ENCODE data around the gene GNAT3.

The GNAT3 gene

GRCh38 chr7:80476035-80476434 is 35.8 kb downstream of the GNAT3 start:
- Histone ChIP-seq H4K91ac (ENCODE audit: low read depth, low read length, poor library complexity) (no peak overlapping the region), H2BK12ac (ENCODE audit: low read length) (no peak overlapping the region), H2BK15ac (ENCODE audit: low read length) (no peak overlapping the region), H3K27me3 (ENCODE audit: control insufficient read depth in 3 of 3, insufficient read depth in 3 of 3, low read depth in 1 of 3, low read length in 3 of 3) (peaks cover 0 to 3% (median 0%) of the 10 kb centered on the region in 3 experiments), H4K8ac (ENCODE audit: low read depth, low read length) (no peak overlapping the region), H3K9me3 (replicated peaks in 1 of 2; ENCODE audit: control insufficient read depth in 2 of 2, insufficient read depth in 1 of 2, low read depth in 1 of 2, low read length in 2 of 2) (no peaks in the 10 kb centered on the region), H3K18ac (ENCODE audit: low read length) (no peak overlapping the region), H2BK5ac (ENCODE audit: low read length) (no peak overlapping the region), H3K36me3 (replicated peaks in 1 of 2; ENCODE audit: control insufficient read depth in 2 of 2, insufficient read depth in 2 of 2, low read length in 2 of 2) (no peaks in the 10 kb centered on the region), H3K4me3 (ENCODE audit: low read length in 2 of 2) (no peak overlapping the region), H3K14ac (ENCODE audit: low read length) (no peak overlapping the region), H3K4ac (ENCODE audit: low read length) (no peak overlapping the region), H3K9ac (ENCODE audit: low read depth, low read length, poor library complexity) (no peak overlapping the region), H2AFZ (ENCODE audit: low read length) (no peak overlapping the region), H3K4me1 (ENCODE audit: control insufficient read depth in 2 of 2, insufficient read depth in 1 of 2, low read depth in 1 of 2, low read length in 2 of 2) (no peaks in the 10 kb centered on the region), H2BK120ac (ENCODE audit: low read depth, low read length) (no peak overlapping the region), H3K79me1 (ENCODE audit: low read depth, low read length) (no peaks in the 10 kb centered on the region), H3K4me2 (ENCODE audit: insufficient read depth, low read length, poor library complexity, severe bottlenecking) (no peak overlapping the region), H3K27ac (replicated peaks; ENCODE audit: low read length) (no peak overlapping the region), H2AK5ac (ENCODE audit: low read depth, low read length) (no peak overlapping the region), H3K23ac (ENCODE audit: low read depth, low read length, poor library complexity) (no peak overlapping the region)
- WGBS, 2 donors (ENCODE audit: extremely low coverage in 2 of 2, insufficient read length in 2 of 2, insufficient replicate concordance in 1 of 2): no CpG with 5 or more reads among the region's 1 CpG
- DNase-seq (ENCODE audit: low spot score): no peak

GRCh38 chr7:80475383-80475782 is 36.5 kb downstream of the GNAT3 start:
- H3K23ac ChIP-seq (ENCODE audit: low read depth, low read length, poor library complexity): no peak overlapping the region
- H3K9ac ChIP-seq (ENCODE audit: low read depth, low read length, poor library complexity): no peak overlapping the region
- no peak overlapping the region for H2BK15ac ChIP-seq (ENCODE audit: low read length)
- no peak overlapping the region for H2AK5ac ChIP-seq (ENCODE audit: low read depth, low read length)
- H2BK12ac ChIP-seq (ENCODE audit: low read length): no peak overlapping the region
- H3K4me2 ChIP-seq (ENCODE audit: insufficient read depth, low read length, poor library complexity, severe bottlenecking): no peak overlapping the region
- H3K36me3 ChIP-seq (replicated peaks in 1 of 2; ENCODE audit: control insufficient read depth in 2 of 2, insufficient read depth in 2 of 2, low read length in 2 of 2): no peaks in the 10 kb centered on the region
- peaks cover 0 to 3% (median 0%) of the 10 kb centered on the region in 3 experiments for H3K27me3 ChIP-seq (ENCODE audit: control insufficient read depth in 3 of 3, insufficient read depth in 3 of 3, low read depth in 1 of 3, low read length in 3 of 3)
- H4K91ac ChIP-seq (ENCODE audit: low read depth, low read length, poor library complexity): no peak overlapping the region
- H2BK120ac ChIP-seq (ENCODE audit: low read depth, low read length): no peak overlapping the region
- no peak overlapping the region for H2AFZ ChIP-seq (ENCODE audit: low read length)
- H3K27ac ChIP-seq (replicated peaks; ENCODE audit: low read length): no peak overlapping the region
- no peak overlapping the region for H3K18ac ChIP-seq (ENCODE audit: low read length)
- no CpG with 5 or more reads among the region's 3 CpGs for whole genome bisulfite sequencing, 2 donors (ENCODE audit: extremely low coverage in 2 of 2, insufficient read length in 2 of 2, insufficient replicate concordance in 1 of 2)
- H3K4me1 ChIP-seq (ENCODE audit: control insufficient read depth in 2 of 2, insufficient read depth in 1 of 2, low read depth in 1 of 2, low read length in 2 of 2): no peaks in the 10 kb centered on the region
- H2BK5ac ChIP-seq (ENCODE audit: low read length): no peak overlapping the region
- H3K9me3 ChIP-seq (replicated peaks in 1 of 2; ENCODE audit: control insufficient read depth in 2 of 2, insufficient read depth in 1 of 2, low read depth in 1 of 2, low read length in 2 of 2): no peaks in the 10 kb centered on the region
- H3K79me1 ChIP-seq (ENCODE audit: low read depth, low read length): no peaks in the 10 kb centered on the region
- H3K4ac ChIP-seq (ENCODE audit: low read length): no peak overlapping the region
- no peak overlapping the region for H4K8ac ChIP-seq (ENCODE audit: low read depth, low read length)
- no peak for DNase-seq (ENCODE audit: low spot score)
- H3K4me3 ChIP-seq (ENCODE audit: low read length in 2 of 2): no peak overlapping the region
- no peak overlapping the region for H3K14ac ChIP-seq (ENCODE audit: low read length)

GRCh38 chr7:80473751-80474150 is 38.1 kb downstream of the GNAT3 start:
- Histone ChIP-seq H3K27me3 (ENCODE audit: control insufficient read depth in 3 of 3, insufficient read depth in 3 of 3, low read depth in 1 of 3, low read length in 3 of 3) (peaks cover 0 to 3% (median 0%) of the 10 kb centered on the region in 3 experiments), H3K9me3 (replicated peaks in 1 of 2; ENCODE audit: control insufficient read depth in 2 of 2, insufficient read depth in 1 of 2, low read depth in 1 of 2, low read length in 2 of 2) (no peaks in the 10 kb centered on the region), H2BK12ac (ENCODE audit: low read length) (no peak overlapping the region), H3K36me3 (replicated peaks in 1 of 2; ENCODE audit: control insufficient read depth in 2 of 2, insufficient read depth in 2 of 2, low read length in 2 of 2) (no peaks in the 10 kb centered on the region), H2AFZ (ENCODE audit: low read length) (no peak overlapping the region), H3K23ac (ENCODE audit: low read depth, low read length, poor library complexity) (no peak overlapping the region), H3K4me3 (ENCODE audit: low read length in 2 of 2) (no peak overlapping the region), H3K79me1 (ENCODE audit: low read depth, low read length) (no peaks in the 10 kb centered on the region), H2BK5ac (ENCODE audit: low read length) (no peak overlapping the region), H3K18ac (ENCODE audit: low read length) (no peak overlapping the region), H2BK120ac (ENCODE audit: low read depth, low read length) (no peak overlapping the region), H3K27ac (replicated peaks; ENCODE audit: low read length) (no peak overlapping the region), H2AK5ac (ENCODE audit: low read depth, low read length) (no peak overlapping the region), H3K4me1 (ENCODE audit: control insufficient read depth in 2 of 2, insufficient read depth in 1 of 2, low read depth in 1 of 2, low read length in 2 of 2) (no peaks in the 10 kb centered on the region), H4K91ac (ENCODE audit: low read depth, low read length, poor library complexity) (no peak overlapping the region), H2BK15ac (ENCODE audit: low read length) (no peak overlapping the region), H3K4ac (ENCODE audit: low read length) (no peak overlapping the region), H3K14ac (ENCODE audit: low read length) (no peak overlapping the region), H3K9ac (ENCODE audit: low read depth, low read length, poor library complexity) (no peak overlapping the region), H4K8ac (ENCODE audit: low read depth, low read length) (no peak overlapping the region), H3K4me2 (ENCODE audit: insufficient read depth, low read length, poor library complexity, severe bottlenecking) (no peak overlapping the region)
- no CpG with 5 or more reads among the region's 1 CpG for WGBS, 2 donors (ENCODE audit: extremely low coverage in 2 of 2, insufficient read length in 2 of 2, insufficient replicate concordance in 1 of 2)
- no peak for DNase-seq (ENCODE audit: low spot score)

GRCh38 chr7:80472491-80473200 is 39.2 kb downstream of the GNAT3 start:
- no CpG with 5 or more reads among the region's 4 CpGs for WGBS, 2 donors (ENCODE audit: extremely low coverage in 2 of 2, insufficient read length in 2 of 2, insufficient replicate concordance in 1 of 2)
- H3K9ac ChIP-seq (ENCODE audit: low read depth, low read length, poor library complexity): no peak overlapping the region
- H2BK15ac ChIP-seq (ENCODE audit: low read length): no peak overlapping the region
- no peak for DNase-seq (ENCODE audit: low spot score)
- no peaks in the 10 kb centered on the region for H3K4me1 ChIP-seq (ENCODE audit: control insufficient read depth in 2 of 2, insufficient read depth in 1 of 2, low read depth in 1 of 2, low read length in 2 of 2)
- no peak overlapping the region for H2BK5ac ChIP-seq (ENCODE audit: low read length)
- no peak overlapping the region for H2BK120ac ChIP-seq (ENCODE audit: low read depth, low read length)
- H3K14ac ChIP-seq (ENCODE audit: low read length): no peak overlapping the region
- peaks cover 0 to 3% (median 0%) of the 10 kb centered on the region in 3 experiments for H3K27me3 ChIP-seq (ENCODE audit: control insufficient read depth in 3 of 3, insufficient read depth in 3 of 3, low read depth in 1 of 3, low read length in 3 of 3)
- no peaks in the 10 kb centered on the region for H3K36me3 ChIP-seq (replicated peaks in 1 of 2; ENCODE audit: control insufficient read depth in 2 of 2, insufficient read depth in 2 of 2, low read length in 2 of 2)
- no peak overlapping the region for H3K4ac ChIP-seq (ENCODE audit: low read length)
- H3K18ac ChIP-seq (ENCODE audit: low read length): no peak overlapping the region
- H3K23ac ChIP-seq (ENCODE audit: low read depth, low read length, poor library complexity): no peak overlapping the region
- H2BK12ac ChIP-seq (ENCODE audit: low read length): no peak overlapping the region
- H3K4me2 ChIP-seq (ENCODE audit: insufficient read depth, low read length, poor library complexity, severe bottlenecking): no peak overlapping the region
- H3K79me1 ChIP-seq (ENCODE audit: low read depth, low read length): no peaks in the 10 kb centered on the region
- no peak overlapping the region for H2AFZ ChIP-seq (ENCODE audit: low read length)
- H3K9me3 ChIP-seq (replicated peaks in 1 of 2; ENCODE audit: control insufficient read depth in 2 of 2, insufficient read depth in 1 of 2, low read depth in 1 of 2, low read length in 2 of 2): no peaks in the 10 kb centered on the region
- no peak overlapping the region for H4K91ac ChIP-seq (ENCODE audit: low read depth, low read length, poor library complexity)
- H4K8ac ChIP-seq (ENCODE audit: low read depth, low read length): no peak overlapping the region
- no peak overlapping the region for H2AK5ac ChIP-seq (ENCODE audit: low read depth, low read length)
- H3K4me3 ChIP-seq (ENCODE audit: low read length in 2 of 2): no peak overlapping the region
- no peak overlapping the region for H3K27ac ChIP-seq (replicated peaks; ENCODE audit: low read length)

Data from neuronal stem cell (in vitro differentiated cells).